Endodermal cell (in vitro differentiated cells): Measurements from ENCODE around the gene MEF2A. TPM values are rescaled to one million over a fixed set of nuclear protein-coding genes. Genes with fewer than 3 reads are reported as not detected.

Experiments used
- DNase-seq: peaks from one replicate; pipeline ENCODE4 v3.0.0-alpha.2; 2017
- H3K27ac ChIP-seq: 2 replicates; pipeline ENCODE4 v1.5.1; 2013; ENCODE audit warnings: mild to moderate bottlenecking, low read depth, low read length, moderate library complexity
- H3K27me3 ChIP-seq: 2 replicates; pipeline ENCODE4 v1.6.1; 2013; ENCODE audit warnings: mild to moderate bottlenecking, low read length, moderate library complexity; ENCODE audit not compliant: insufficient read depth, control insufficient read depth, poor library complexity, severe bottlenecking
- H3K36me3 ChIP-seq: 2 replicates; pipeline ENCODE4 v1.7.0; 2013; ENCODE audit warnings: mild to moderate bottlenecking, low read length, moderate library complexity; ENCODE audit not compliant: control insufficient read depth, insufficient read depth
- H3K4me1 ChIP-seq: one replicate; pipeline ENCODE4 v1.7.0; 2013; ENCODE audit warnings: low read length; ENCODE audit not compliant: control insufficient read depth, insufficient read depth
- H3K4me3 ChIP-seq: 2 replicates; pipeline ENCODE4 v1.5.1; 2013; ENCODE audit warnings: mild to moderate bottlenecking, low read length, moderate library complexity
- H3K9ac ChIP-seq: 2 replicates; pipeline ENCODE4 v1.6.1; 2013; ENCODE audit warnings: mild to moderate bottlenecking, low read length, moderate library complexity; ENCODE audit not compliant: poor library complexity, severe bottlenecking; ENCODE audit errors: extremely low read depth
- H3K9me3 ChIP-seq: 2 replicates; pipeline ENCODE4 v1.6.1; 2013; ENCODE audit warnings: mild to moderate bottlenecking, low read length, moderate library complexity; ENCODE audit not compliant: control insufficient read depth
- H3K27ac Mint-ChIP-seq: 2 replicates; pipeline ENCODE4 v1.8.0; 2020; ENCODE audit warnings: mixed read lengths
- H3K27me3 Mint-ChIP-seq: 2 replicates; pipeline ENCODE4 v1.8.0; 2021; ENCODE audit warnings: mild to moderate bottlenecking, mixed read lengths; ENCODE audit not compliant: insufficient read depth
- H3K36me3 Mint-ChIP-seq: 2 replicates; pipeline ENCODE4 v1.8.0; 2020; ENCODE audit warnings: low read depth, mixed read lengths
- H3K4me1 Mint-ChIP-seq: 2 replicates; pipeline ENCODE4 v1.8.0; 2020; ENCODE audit warnings: mixed read lengths
- H3K4me3 Mint-ChIP-seq: 2 replicates; pipeline ENCODE4 v1.8.0; 2020; ENCODE audit warnings: mild to moderate bottlenecking, moderate library complexity, mixed read lengths
- H3K9me3 Mint-ChIP-seq: 2 replicates; pipeline ENCODE4 v1.8.0; 2020; ENCODE audit warnings: mild to moderate bottlenecking, mixed read lengths
- CTCF ChIP-seq: fragments of 200-600 bp; sonication (generic); conservative IDR thresholded peaks from 2 replicates; pipeline ENCODE4 v1.5.0; 2021; ENCODE audit warnings: antibody characterized with exemption, mild to moderate bottlenecking
- WGBS, 2 experiments: methylation state at CpG; one replicate each; pipeline versions ENCODE4 v1.1.5 to v1.1.7; 2013; ENCODE audit warnings: missing lambda C conversion rate in 2 of 2, mixed read lengths in 1 of 2; ENCODE audit not compliant: insufficient coverage in 1 of 2, insufficient read length in 1 of 2; 5-methylcytosine and 5-hydroxymethylcytosine counted together
- total RNA-seq, 2 donors: library from RNA; stranded (reverse); fragmentation: NEBNext Ultra II Directional in 1 of 2; extraction: Animal tissue kit (Norgen Biotek cat#: 25700) in 1 of 2; gene quantifications; 2 replicates in 1 of 2; 3 replicates in 1 of 2; pipeline ENCODE4 v1.2.1, GENCODE V29; 2021

MEF2A gene
- total RNA-seq, 2 donors from 2014 or later, result 23.5 to 28.6 TPM

GRCh38 chr15:99558084-99558483 is 7.7 kb upstream of the MEF2A start:
- Histone ChIP-seq H3K9ac (no peak overlapping the region), H3K27me3 (no peaks in the 10 kb centered on the region), H3K27ac (no peak overlapping the region), H3K36me3 (no peaks in the 10 kb centered on the region), H3K4me1 (no peaks in the 10 kb centered on the region), H3K4me3 (no peak overlapping the region), H3K9me3 (no peaks in the 10 kb centered on the region)
- no peaks in the 10 kb centered on the region for H3K9me3 Mint-ChIP-seq
- no peak for DNase-seq
- no peak overlapping the region for H3K27ac Mint-ChIP-seq
- no peak for TF ChIP-seq CTCF
- no peaks in the 10 kb centered on the region for H3K4me1 Mint-ChIP-seq
- no peaks in the 10 kb centered on the region for H3K36me3 Mint-ChIP-seq
- WGBS, 2 experiments, result 93 to 94% methylated on average over 3 of the region's 3 CpGs
- H3K4me3 Mint-ChIP-seq, result no peak overlapping the region
- H3K27me3 Mint-ChIP-seq, result peaks cover 5% of the 10 kb centered on the region

GRCh38 chr15:99558571-99558970 is 7.2 kb upstream of the MEF2A start:
- H3K27ac ChIP-seq, result no peak overlapping the region

DNA sequence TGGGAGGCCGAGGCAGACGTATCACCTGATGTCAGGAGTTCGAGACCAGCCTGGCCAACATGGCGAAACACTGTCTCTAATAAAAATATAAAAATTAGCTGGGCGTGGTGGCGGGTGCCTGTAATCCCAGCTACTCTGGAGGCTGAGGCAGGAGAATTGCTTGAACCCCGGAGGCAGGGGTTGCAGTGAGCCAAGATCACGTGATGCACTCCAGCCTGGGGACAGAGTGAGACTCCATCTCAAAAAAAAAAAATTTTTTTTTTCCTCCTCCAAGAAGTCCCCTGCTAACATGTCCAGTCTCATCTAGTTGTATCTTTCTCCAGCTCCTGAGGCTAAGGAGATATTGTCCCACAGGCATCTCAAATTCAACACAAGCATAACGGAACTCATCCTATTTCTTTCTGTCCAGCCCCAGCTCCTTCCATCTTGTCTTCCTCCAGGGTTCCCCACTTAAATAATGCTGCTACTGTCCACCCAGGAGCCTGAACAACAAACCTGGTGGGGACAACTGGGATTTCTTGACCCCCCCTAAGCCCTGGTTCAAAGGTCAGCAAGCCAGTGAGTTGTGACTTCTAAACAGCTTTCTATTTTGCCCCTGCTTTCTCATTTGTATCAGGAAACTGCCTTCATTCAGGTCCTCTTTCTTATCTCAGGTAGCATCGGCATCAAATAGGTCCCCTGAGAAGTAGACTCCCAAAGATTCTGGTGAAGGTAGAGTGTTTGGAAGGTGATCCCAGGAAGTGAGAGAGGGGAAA is 4.1 kb upstream of the MEF2A start:
- TF ChIP-seq CTCF, result no peak
- WGBS, 2 experiments, result 96 to 98% methylated on average over 10 of the region's 10 CpGs
- no peak overlapping the region for H3K27ac Mint-ChIP-seq
- no peak overlapping the region for H3K4me3 Mint-ChIP-seq
- no peaks in the 10 kb centered on the region for H3K36me3 ChIP-seq
- H3K9ac ChIP-seq, result no peak overlapping the region
- no peaks in the 10 kb centered on the region for H3K27me3 ChIP-seq
- no peaks in the 10 kb centered on the region for H3K4me1 ChIP-seq
- DNase-seq, result no peak
- peaks cover 6% of the 10 kb centered on the region for H3K4me1 Mint-ChIP-seq
- H3K27ac ChIP-seq, result no peak overlapping the region
- no peaks in the 10 kb centered on the region for H3K9me3 ChIP-seq
- H3K9me3 Mint-ChIP-seq, result no peaks in the 10 kb centered on the region
- H3K27me3 Mint-ChIP-seq, result peaks cover 7% of the 10 kb centered on the region
- H3K36me3 Mint-ChIP-seq, result no peaks in the 10 kb centered on the region
- no peak overlapping the region for H3K4me3 ChIP-seq

More at GRCh38 chr15:99558571-99558970, 7.2 kb upstream of the MEF2A start:
- Histone ChIP-seq H3K9me3 (no peaks in the 10 kb centered on the region), H3K27me3 (no peaks in the 10 kb centered on the region), H3K9ac (no peak overlapping the region), H3K36me3 (no peaks in the 10 kb centered on the region), H3K4me3 (no peak overlapping the region), H3K4me1 (no peaks in the 10 kb centered on the region)
- WGBS, 2 experiments, result 85 to 92% methylated on average over 3 of the region's 3 CpGs
- Mint-ChIP-seq H3K36me3 (no peaks in the 10 kb centered on the region), H3K4me3 (no peak overlapping the region), H3K27me3 (peaks cover 7% of the 10 kb centered on the region), H3K4me1 (no peaks in the 10 kb centered on the region), H3K27ac (no peak overlapping the region), H3K9me3 (no peaks in the 10 kb centered on the region)
- TF ChIP-seq CTCF, result no peak
- DNase-seq, result no peak
